HG03139 (cell line): ENCODE results near the gene IMPDH1.

ENCODE experiments used
- ATAC-seq: cut with Tn5 transposase; IDR thresholded peaks from one replicate; pipeline ENCODE4 v1.9.1; 2021; ENCODE audit not compliant: unreplicated experiment

IMPDH1 gene

DNA sequence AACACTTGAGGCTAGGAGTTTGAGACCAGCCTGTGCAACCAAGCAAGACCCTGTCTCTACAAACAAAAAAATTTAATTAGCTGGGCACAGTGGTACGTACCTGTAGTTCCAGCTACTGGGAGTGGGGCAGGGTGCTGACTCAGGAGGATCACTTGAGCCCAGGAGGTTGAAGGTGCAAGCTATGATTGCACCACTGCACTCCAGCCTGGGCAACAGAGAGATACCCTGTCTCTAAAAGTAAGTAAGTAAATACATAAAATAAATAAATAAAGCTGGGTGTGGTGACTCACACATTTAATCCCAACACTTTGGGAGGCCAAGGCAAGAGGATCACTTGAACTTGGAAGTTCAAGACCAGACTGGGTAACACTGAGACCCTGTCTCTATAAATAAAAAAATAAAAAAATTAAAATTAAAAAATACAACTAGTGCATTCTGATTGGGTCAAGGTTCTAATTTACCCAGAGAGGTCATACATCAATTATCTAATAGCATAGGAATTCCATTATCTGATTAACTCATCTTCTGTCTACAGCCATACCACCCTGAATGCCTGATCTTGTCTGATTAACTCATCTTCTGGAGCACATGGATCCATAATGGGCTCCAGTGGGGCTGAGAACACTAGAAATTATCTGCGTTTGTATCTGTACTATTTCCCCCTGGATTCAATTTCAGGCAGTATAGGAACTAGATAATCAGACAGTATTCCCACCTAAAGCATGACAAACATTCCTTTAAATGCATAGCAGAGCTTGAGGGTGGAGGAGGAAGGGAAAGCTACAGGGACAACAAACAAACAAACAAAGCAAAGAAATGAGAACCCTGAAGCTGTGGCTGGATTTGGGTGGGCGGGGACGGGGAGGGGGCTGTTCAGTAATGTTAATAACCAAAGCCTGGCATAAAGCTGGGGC is 24.9 kb upstream of the IMPDH1 start:
- ATAC-seq, result no peak

- no peak for ATAC-seq
Observed at GRCh38 chr7:128431754-128432153, 22.0 kb upstream of the IMPDH1 start.

- no peak for ATAC-seq
Observed at GRCh38 chr7:128431221-128431620, 21.4 kb upstream of the IMPDH1 start.

DNA sequence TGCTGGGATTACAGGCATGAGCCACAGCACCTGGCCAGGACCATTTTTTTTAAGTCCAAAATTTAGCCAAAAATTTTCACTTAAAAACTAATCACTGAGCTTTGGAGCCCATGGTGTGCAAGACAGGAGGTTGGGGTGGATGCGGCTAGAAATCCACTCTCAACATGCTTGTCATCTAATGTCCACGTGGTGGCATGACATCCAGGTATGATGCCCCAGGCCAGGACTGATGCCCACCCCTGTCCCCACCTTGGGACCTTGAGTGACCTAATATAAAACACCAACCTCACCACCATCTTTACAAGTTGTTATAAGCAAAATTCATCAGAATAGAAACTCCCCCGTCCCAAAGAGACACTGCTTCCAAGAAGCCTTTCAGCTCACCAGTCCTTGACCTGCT is 20.4 kb upstream of the IMPDH1 start:
- no peak for ATAC-seq

DNA sequence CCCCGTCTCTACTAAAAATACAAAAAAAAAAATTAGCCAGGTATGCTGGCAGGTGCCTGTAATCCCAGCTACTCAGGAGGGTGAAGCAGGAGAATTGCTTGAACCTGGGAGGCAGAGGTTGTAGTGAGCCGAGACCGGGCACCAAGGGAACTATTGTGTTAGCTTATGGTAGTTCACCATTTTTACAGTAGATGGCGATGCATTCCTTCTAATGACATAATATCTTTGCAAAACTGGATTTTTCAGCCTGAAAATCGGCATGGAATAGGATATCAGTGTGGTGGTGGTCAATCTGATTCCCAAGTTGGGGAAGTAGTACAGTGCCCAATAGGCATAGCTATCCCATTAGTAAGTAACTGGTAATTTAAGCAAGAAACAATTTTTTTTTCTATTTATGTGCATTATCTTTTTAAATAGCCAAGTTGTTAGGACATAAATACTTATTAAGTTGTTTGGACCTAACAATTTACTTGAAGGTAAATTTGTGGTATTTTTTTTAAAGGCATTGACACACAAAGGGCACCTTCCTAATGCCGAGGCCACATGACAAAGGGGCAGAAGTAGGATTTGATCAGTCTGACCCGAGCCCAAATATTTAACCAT is 17.6 kb upstream of the IMPDH1 start:
- ATAC-seq, result no peak

GRCh38 chr7:128425850-128426249 is 16.1 kb upstream of the IMPDH1 start:
- no peak for ATAC-seq

DNA sequence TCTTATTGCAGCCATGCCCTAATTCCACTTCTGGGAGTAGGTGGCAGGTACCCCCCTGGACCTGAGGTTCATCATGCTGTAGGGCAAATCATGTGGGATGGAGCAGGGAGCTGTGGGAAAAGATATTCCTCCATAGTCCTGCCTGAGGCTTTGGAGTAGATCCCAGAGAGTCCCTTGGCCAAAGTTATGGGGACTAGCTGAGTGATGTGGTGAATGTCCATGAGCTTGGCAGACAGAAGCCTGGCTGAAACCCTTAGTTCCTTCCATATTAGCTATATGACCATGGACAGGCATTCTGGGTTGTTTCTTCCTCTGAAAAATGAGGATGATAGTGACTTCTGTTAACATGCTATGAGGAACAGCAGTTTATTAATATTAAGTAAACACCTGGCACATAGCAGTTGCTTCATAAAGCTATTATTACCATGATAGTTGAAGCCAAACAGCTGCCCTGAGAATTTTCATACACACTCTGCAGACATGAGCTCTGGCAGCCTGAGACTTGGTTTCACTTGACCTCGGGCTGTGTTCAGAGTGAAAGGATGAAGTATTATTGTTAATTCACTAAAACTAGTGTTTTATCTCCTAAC is 15.0 kb upstream of the IMPDH1 start:
- no peak for ATAC-seq

DNA sequence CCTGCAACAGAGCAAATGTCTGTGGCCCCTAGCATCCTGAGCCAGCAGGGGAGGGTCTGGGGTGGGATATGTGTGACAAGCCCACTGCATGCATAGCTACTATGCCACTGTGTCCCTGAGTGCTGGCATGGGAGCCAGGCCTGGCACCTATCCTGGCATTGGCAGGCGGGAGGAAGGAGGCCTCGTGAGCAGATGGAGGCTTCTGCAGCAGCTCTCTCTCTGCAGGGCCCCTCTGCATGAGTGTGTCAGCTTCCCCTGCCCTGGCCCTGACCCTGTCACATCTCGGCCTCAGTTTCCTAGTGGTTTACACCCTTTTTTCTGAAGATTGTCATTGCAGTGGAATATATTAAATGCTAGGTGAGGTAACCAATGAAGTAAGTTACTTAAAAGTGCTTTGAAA is 13.1 kb upstream of the IMPDH1 start:
- no peak for ATAC-seq

DNA sequence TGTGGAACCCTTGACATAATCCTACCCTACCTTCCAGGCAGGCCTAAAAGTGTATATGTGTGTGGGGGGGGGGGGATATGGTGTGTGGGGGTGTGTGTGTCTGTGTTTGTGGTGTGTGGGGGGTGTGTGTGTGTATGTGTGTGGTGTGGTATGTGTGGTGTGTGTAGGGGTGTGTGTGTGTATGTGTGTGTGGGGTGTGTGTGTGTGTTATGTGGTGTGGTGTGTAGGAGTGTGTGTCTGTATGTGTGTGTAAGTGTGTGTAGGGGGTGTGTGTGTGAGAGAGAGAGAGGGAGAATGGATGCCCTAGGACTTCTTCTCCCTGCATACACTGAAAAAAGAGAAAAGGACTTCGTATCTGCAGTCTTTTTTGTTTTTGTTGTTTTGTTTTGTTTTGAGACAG is 12.3 kb upstream of the IMPDH1 start:
- no peak for ATAC-seq

- ATAC-seq, result no peak
Observed at GRCh38 chr7:128421384-128421783, 11.6 kb upstream of the IMPDH1 start.

DNA sequence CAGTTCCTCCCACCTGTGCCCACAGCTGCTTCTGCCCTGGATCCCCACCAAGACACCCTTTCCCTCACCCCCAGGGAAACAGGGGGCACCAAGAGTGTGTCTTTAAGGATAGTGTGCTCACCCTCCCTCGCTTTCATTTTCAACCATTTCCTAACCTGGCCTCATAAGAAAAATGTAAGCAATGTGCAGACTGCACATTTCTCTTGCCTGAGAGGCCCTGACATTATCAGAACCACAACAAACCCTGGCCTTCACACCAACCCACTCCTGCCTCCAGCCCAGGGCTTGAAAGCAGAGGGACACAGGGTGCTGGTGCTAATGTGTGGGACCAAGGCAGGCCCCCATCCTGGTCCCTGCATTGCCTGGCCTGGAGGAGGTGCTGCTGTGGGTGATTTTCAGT is 11.0 kb upstream of the IMPDH1 start:
- no peak for ATAC-seq

DNA sequence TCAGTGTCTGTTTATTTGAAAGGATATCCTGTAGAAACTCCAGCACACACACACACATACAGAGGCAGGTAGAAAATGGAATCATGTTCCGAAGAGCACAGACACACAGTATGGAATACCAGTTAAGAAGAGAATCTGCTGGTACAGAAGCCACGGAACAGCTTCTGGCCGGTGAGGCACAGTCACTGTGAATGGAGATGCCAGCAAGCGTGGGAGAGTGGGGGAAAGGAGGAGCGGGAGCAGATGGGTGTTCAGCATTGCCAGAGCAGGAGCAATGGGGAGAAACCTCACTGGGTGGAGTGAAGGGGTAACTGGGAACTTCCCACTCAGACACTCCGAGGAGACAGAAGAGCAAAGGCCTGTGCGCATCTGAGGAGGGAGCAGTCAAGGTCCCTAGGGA is 9.5 kb upstream of the IMPDH1 start:
- ATAC-seq, result no peak

DNA sequence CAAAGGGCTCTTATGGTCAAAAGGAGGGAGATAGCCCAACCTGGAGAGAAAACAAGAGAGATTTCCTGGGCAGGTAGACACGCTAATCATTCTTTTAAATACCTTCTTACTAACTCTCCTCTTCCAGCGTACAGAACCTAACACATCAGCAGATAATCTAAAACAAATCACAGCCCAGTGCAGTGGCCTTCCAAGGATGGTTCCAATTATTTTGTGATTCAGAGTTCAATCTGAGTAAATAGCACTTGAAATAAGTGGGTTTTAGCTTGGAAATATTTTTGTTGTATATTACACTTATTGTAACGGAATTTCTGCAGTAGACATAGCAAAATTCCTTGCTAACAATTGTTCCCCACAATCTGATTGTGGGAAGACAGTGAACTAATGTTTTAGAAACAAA is 7.3 kb upstream of the IMPDH1 start:
- ATAC-seq, result no peak

GRCh38 chr7:128415217-128415785 is 5.5 kb upstream of the IMPDH1 start:
- no peak for ATAC-seq

DNA sequence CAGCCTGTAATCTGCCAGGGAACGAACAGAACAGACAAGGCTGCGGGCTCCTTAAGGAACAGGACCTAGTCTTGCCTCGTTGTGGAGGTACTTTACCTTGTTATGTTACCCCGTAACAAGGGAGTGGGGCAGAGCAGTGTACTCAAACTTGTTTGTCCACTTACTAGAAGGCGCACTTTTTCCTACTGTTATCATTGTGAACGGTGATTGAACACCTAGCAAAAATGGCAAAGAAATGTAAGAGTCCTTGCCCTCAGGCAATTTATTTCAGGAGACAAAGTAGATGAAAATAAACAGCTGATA is 620 bp upstream of the IMPDH1 start:
- ATAC-seq, result no peak

DNA sequence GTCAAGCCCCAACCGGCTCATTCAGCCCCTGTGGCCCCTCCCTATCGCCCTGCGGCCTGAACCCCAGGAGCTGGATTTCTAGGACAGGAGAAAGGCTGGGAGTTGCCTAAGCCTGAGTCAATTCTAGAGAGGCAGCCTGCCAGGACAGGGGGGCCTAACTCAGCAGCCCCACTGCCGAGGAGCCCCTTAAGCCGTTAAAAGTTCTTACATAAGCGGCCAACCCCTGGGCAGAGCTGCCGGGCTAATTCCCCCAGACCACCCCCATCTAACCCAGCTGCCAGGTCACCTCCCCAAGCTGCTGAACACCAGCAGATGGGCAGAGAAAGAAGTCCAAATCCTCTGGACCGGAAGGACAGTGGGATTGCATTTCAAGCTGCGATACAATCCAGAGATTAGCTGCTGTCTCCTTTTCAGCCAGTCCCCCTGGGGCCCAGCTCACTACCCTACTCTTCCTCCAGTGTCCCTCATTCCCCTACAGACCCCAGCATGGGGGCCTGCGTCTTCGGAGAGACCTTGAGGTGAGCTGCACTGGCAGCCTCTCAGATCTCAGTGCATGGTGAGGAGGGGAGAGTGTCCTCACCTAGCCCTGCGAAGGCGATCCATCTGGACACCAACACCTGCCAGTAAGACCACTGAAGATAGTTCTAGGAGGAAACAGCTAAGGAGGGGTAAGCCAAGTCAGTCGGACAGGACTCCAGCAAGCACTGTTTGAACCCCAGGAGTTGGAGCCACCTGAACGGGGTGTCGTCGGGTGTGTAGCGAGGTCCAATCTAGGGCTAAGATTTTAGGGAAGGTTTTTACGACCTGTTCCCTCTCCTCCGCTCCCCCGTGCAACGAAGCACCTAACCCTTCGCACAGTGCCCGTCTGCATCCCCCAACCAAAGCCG is 830 bp downstream of the IMPDH1 start:
- ATAC-seq, result no peak

DNA sequence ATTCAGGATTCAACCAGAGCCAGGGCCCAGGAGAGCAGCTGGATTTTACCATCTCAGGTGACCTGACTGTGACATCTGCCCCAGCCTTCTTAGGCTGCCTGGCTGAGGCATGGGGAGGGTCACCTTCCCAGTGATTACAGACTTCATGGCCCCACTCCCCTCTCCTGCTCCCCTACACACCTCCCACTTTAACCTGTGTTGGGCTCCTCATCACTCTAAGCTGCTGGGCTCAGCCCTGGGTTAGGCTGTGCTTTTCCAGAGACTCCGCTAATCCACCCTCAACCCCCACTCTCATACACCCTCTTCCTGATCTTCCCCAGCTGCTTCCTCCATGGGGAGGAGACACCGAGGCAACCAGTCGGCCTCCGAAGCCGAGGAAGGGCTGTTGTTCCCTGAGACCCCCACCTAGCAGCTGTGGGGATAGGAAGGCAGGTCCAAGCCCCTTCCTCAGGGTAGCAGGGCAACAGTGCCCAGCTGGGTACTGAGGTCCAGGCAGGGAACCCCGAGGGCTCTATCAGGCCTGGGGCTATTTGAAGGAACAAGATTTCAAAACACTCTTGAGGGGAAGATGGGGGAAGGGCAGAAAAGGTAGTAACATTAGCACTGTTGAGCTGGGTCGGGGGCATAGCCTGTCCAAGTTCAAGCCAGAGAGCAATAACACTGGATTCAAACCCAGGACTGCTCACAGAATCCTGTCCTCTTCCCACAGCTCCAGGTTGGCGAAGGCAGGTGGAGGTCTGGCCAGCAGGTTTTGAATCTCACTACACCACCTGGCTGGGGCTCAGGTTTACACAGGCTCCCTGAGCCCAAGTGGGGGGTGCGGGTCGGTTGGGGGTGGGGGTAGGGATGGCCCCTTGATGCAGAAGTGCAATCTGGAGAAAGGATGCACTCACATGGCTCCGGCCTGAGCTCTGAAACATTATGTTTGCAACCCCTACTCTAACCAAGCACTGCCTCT is 1.8 kb downstream of the IMPDH1 start:
- ATAC-seq, result no peak

GRCh38 chr7:128407233-128407589 is 2.6 kb downstream of the IMPDH1 start:
- ATAC-seq, result no peak

GRCh38 chr7:128406314-128407232 is 3.2 kb downstream of the IMPDH1 start:
- no peak for ATAC-seq
